Urinary bladder (tissue), 4 donors: ENCODE results near the gene ARHGEF3. TPM values are rescaled to one million over a fixed set of nuclear protein-coding genes. Genes with fewer than 3 reads are reported as not detected.
"Not testable (repeated sequence)": the region's sequence is repeated elsewhere in the genome, so short reads cannot be mapped to it uniquely, and the experiment has no call there.

Experiments used
- DNase-seq: peaks from one replicate; pipeline ENCODE4 v3.0.0-alpha.2; 2015; ENCODE audit errors: extremely low spot score
- H3K27ac ChIP-seq: one replicate; pipeline ENCODE4 v1.5.1; 2013; ENCODE audit warnings: low read depth, mild to moderate bottlenecking, moderate library complexity
- H3K36me3 ChIP-seq: one replicate; pipeline ENCODE4 v1.6.1; 2013; ENCODE audit warnings: mild to moderate bottlenecking, moderate library complexity; ENCODE audit not compliant: insufficient read depth
- H3K4me1 ChIP-seq: one replicate; pipeline ENCODE4 v1.6.1; 2013; ENCODE audit warnings: mild to moderate bottlenecking, moderate library complexity; ENCODE audit not compliant: insufficient read depth
- H3K4me3 ChIP-seq: one replicate; pipeline ENCODE4 v1.5.1; 2013; ENCODE audit warnings: low read depth, low read length
- WGBS: extraction: QIAGEN DNeasy Blood & Tissue Kit; methylation state at CpG from one replicate; pipeline ENCODE4 v1.1.7; 2013; 5-methylcytosine and 5-hydroxymethylcytosine counted together
- polyA plus RNA-seq: library from polyadenylated mRNA; stranded (reverse); fragments of 200-250 nt; gene quantifications from one replicate; pipeline ENCODE4 v1.2.3, GENCODE V29; 2013
- total RNA-seq: library from RNA; depleted of rRNA; stranded (reverse); fragments of >200 nt; gene quantifications from one replicate; pipeline ENCODE4 v1.2.3, GENCODE V29; 2014
- donor health status: healthy with polysubstance abuse.
- donor health status: healthy.

Gene ARHGEF3
- total and polyA plus RNA-seq, 2 donors: 22.4 to 30.1 TPM

GRCh38 chr3:56762718-56763117 is 39.0 kb downstream of the ARHGEF3 start:
- WGBS: 68% methylated on average over 1 of the region's 1 CpG

DNA sequence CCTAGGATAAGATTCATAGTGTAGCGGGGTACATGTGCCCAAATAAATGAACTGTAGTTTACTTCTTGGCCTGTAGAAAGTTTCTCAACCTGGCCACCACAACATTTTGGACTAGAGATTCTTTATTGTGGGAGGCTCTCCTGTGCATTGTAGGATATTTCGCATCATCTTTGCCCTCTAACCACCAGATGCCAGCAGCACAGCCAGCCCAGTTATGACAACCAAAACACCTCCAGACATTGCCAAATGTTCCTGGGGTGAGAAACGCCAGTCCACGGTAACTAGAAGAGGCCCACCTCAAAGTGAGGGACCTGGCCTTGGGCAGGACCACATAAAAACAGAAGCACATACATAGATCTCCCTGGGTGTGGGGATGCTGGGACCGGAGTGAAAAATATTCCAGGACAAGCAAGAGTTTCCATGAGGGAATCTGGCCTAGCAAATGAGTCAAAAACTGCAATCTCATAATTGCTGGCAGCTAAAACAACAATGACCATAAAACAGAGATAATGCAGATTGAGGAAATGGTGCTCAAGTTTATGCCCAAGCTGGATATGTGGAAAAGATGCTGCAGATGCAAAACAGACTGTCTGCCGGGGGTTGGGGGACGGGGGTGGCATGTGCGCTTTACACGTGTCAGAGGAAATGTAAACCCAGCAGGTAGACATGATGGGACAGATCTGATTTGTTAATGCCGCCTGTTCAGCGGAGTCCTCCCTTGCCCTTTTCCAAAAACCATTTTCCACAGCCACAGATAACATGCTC is 39.7 kb downstream of the ARHGEF3 start:
- no peak overlapping the region for H3K27ac ChIP-seq
- WGBS: 69% methylated on average over 11 of the region's 11 CpGs
- H3K36me3 ChIP-seq: no peaks in the 10 kb centered on the region
- DNase-seq: no peak
- no peak overlapping the region for H3K4me3 ChIP-seq
- H3K4me1 ChIP-seq: no peaks in the 10 kb centered on the region

More at GRCh38 chr3:56762718-56763117, 39.0 kb downstream of the ARHGEF3 start:
- DNase-seq: no peak
- Histone ChIP-seq H3K4me1 (no peaks in the 10 kb centered on the region), H3K27ac (no peak overlapping the region), H3K4me3 (no peak overlapping the region), H3K36me3 (no peaks in the 10 kb centered on the region)

- Histone ChIP-seq H3K4me3 (no peak overlapping the region), H3K36me3 (no peaks in the 10 kb centered on the region), H3K27ac (no peak overlapping the region), H3K4me1 (no peaks in the 10 kb centered on the region)
- DNase-seq: no peak
- whole genome bisulfite sequencing: 92% methylated on average over 2 of the region's 2 CpGs
Measured at GRCh38 chr3:56761023-56761422, 40.7 kb downstream of the ARHGEF3 start.

GRCh38 chr3:56759532-56759931 is 42.2 kb downstream of the ARHGEF3 start:
- DNase-seq: no peak
- WGBS: 92% methylated on average over 3 of the region's 3 CpGs
- Histone ChIP-seq H3K4me3 (no peak overlapping the region), H3K4me1 (no peaks in the 10 kb centered on the region), H3K36me3 (no peaks in the 10 kb centered on the region), H3K27ac (no peak overlapping the region)

GRCh38 chr3:56758539-56758981 is 43.2 kb downstream of the ARHGEF3 start:
- peak; percentile 46 for DNase-seq
- Histone ChIP-seq H3K4me3 (no peak overlapping the region), H3K36me3 (no peaks in the 10 kb centered on the region), H3K27ac (peak overlapping the region; percentile 48), H3K4me1 (no peaks in the 10 kb centered on the region)
- 14% methylated on average over 2 of the region's 2 CpGs for WGBS

DNA sequence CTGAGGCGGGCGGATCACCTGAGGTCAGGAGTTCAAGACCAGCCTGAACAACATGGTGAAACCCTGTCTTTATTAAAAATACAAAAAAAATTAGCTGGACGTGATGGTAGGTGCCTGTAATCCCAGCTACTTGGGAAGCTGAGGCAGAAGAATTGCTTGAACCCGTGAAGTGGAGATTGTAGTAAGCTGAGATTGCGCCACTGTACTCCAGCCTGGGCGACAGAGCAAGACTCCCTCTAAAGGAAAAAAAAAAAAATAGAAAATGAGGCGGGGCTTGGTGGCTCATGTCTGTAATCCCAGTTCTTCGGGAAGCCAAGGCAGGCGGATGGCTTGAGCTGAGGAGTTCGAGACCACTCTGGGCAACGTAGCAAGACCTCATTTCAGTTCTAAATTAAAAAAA is 43.7 kb downstream of the ARHGEF3 start:
- H3K4me3 ChIP-seq, H3K36me3 ChIP-seq, H3K27ac ChIP-seq, H3K4me1 ChIP-seq, DNase-seq: not testable (repeated sequence)
- WGBS: 88% methylated on average over 11 of the region's 11 CpGs

DNA sequence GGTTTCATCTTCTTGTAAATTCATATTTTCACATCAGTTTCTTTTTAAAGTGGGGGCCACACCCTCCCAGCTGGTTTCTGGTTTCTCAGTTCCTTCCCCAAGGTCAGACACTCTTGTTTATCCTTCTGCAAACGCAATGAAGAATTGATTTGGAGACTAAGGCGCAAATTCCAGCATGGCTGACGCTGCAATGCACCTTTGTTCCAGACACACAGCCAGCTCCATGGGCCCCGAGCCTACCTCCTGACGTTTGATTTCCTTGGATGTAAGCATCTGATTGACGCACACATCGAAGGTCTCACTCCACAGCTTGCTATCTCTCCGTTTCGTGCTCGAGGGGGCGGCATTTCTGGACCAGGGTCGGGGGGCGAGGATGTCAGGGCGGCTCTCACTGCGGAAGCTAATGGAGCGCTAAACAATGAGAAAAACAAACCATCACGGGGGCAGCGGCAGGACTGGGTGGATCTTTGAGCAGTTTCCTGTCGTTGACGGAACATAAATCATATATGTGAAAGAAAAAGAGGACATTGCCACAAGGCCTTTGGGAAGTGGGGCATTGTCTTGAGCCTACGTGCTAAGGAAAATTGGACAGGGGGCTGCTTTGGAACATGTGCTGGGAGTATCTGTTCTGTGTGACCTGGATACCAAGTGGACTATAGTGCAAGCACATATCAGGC is 46.9 kb downstream of the ARHGEF3 start:
- Histone ChIP-seq H3K36me3 (no peaks in the 10 kb centered on the region), H3K27ac (peak overlapping the region; percentile 60), H3K4me1 (no peaks in the 10 kb centered on the region), H3K4me3 (no peak overlapping the region)
- no peak for DNase-seq
- WGBS: 69% methylated on average over 21 of the region's 21 CpGs

DNA sequence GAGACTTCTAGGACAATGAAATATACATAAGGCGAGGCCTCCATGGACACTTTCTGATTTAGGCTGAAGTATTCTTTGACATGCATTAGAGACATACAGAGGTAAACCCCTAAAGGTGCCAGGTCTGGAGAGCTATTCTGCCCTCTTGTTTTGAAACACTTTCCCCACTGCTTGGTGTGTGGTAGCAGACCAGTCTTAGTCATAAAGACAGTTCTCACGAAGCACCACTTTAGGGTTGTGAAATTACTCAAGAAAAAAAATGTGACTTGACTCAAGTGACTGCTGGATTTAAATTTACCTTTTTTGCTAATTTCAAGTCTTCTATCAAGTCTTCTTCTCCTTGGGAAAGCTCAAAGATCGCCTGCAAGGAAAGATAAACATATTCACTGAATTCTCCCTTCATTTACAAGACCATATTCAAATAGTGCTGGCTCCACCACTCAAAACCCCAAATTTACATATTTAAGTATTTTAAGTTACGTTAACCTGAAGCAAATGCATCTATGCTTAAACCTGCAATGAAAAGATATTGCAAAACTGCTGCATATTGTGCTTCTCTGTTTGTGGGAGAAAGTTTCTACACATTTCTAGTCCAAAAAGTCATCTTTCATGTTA is 48.4 kb downstream of the ARHGEF3 start:
- no peak overlapping the region for H3K27ac ChIP-seq
- H3K36me3 ChIP-seq: no peaks in the 10 kb centered on the region
- DNase-seq: no peak
- H3K4me1 ChIP-seq: no peaks in the 10 kb centered on the region
- H3K4me3 ChIP-seq: no peak overlapping the region
- 80% methylated on average over 4 of the region's 4 CpGs for WGBS

DNA sequence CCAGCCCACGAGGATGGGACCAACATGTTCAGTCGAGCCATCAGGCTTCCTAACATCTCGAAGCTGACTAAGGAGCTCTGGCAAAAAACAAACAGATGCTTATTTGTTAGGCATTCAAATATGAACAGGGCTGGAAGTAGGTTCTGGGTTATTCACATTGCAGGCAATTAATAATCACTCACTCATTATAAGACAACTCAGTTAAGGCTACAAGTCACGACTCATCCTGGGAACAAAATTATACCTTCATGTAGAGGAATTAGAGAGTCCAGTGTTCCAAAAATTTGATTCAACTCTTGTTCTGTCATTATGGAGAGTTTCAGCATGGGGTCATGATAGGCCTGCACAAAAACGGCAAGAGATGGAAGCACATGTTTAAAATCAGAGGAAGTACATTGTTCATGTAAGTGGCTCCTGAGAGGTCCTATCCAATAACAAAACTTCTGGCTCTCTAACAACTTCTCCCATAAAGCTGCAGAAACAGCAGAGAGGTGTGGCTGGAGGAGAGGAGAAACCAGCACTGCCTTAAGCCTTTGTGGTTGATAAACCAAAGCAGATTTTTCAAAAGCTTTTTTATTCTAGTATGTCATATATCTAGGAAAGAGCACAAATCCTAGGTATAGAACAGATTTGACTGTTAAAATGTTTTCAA is 50.6 kb downstream of the ARHGEF3 start:
- 76% methylated on average over 5 of the region's 5 CpGs for WGBS
- no peak for DNase-seq
- no peak overlapping the region for H3K4me3 ChIP-seq
- H3K36me3 ChIP-seq: no peaks in the 10 kb centered on the region
- H3K4me1 ChIP-seq: no peaks in the 10 kb centered on the region
- H3K27ac ChIP-seq: no peak overlapping the region

DNA sequence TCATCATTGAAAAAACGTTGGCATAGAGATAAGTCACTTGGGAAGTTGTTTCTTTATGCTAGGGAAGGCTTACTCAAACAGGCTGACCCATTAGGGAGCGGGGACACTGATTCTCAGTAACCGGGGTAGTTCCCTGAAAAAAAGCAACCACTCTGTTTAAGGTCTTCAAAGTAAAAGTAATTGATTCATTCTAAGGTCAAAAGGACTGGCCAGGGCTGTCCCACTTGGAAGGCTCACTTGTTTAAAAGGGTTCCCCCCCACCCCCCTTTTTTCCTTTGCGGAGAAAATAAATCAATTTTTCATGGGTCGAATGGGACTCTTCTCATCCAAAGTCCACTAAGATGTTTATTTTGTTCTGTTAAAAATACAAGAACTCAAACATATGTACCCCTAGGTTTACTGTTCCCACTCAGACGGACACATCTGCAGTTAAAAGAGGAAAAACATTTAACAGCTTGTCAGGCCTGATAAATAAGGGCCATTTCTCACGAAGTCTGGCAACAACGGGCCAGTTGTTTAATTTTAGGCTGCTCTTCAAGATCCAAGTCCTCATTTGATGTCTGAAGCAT is 53.0 kb downstream of the ARHGEF3 start:
- H3K36me3 ChIP-seq: peaks cover 4% of the 10 kb centered on the region
- WGBS: 38% methylated on average over 8 of the region's 8 CpGs

DNA sequence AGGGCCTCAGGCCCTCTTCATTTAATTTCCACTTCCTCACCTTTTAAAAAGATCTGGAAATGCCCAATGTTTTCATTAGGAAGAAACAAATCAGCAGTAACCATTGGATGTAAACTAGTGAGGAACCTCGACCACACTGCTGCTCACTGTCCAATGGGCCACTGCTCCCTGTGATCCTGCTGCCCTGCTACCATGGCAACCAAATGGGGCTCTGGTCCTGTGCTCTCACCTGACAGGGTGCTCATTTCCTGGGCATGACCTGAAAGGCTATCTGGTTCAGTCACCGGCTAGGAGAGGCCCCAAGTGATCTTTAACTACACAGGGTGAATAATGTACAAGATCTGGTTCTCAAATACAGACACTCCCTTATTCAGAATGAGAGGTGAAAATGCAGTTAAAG is 54.6 kb downstream of the ARHGEF3 start:
- WGBS: 90% methylated on average over 2 of the region's 2 CpGs
- DNase-seq: no peak
- Histone ChIP-seq H3K4me1 (no peaks in the 10 kb centered on the region), H3K27ac (no peak overlapping the region), H3K4me3 (no peak overlapping the region), H3K36me3 (peaks cover 7% of the 10 kb centered on the region)

More for the DNA sequence above, 53.0 kb downstream of the ARHGEF3 start:
- H3K4me3 ChIP-seq: no peak overlapping the region
- no peaks in the 10 kb centered on the region for H3K4me1 ChIP-seq
- H3K27ac ChIP-seq: peak overlapping the region; percentile 16
- DNase-seq: no peak

GRCh38 chr3:56744016-56744415 is 57.7 kb downstream of the ARHGEF3 start:
- Histone ChIP-seq H3K4me1 (no peaks in the 10 kb centered on the region), H3K27ac (no peak overlapping the region), H3K36me3 (peaks cover 7% of the 10 kb centered on the region), H3K4me3 (no peak overlapping the region)
- WGBS: 95% methylated on average over 5 of the region's 5 CpGs
- no peak for DNase-seq

- DNase-seq: no peak
- no peaks in the 10 kb centered on the region for H3K4me1 ChIP-seq
- 72% methylated on average over 3 of the region's 3 CpGs for WGBS
- H3K27ac ChIP-seq: no peak overlapping the region
- H3K4me3 ChIP-seq: no peak overlapping the region
- peaks cover 7% of the 10 kb centered on the region for H3K36me3 ChIP-seq
Measured at GRCh38 chr3:56742887-56743286, 58.9 kb downstream of the ARHGEF3 start.
